Stimulated activated naive CD8-positive, alpha-beta T cell treated with anti-CD3 and anti-CD28 coated beads, Interleukin-15, amount 100 ng/mL, for 72 hours (primary cell): Measurements from ENCODE around the gene ALK.
"Not testable (repeated sequence)": the region's sequence is repeated elsewhere in the genome, so short reads cannot be mapped to it uniquely, and the experiment has no call there.

Experiments used
- ATAC-seq: fragments of 150-1000 bp; cut with Tn5 transposase; 2 replicates; pipeline ENCODE4 v1.10.0; 2021; ENCODE audit warnings: mild to moderate bottlenecking, moderate library complexity
- DNase-seq, 2 donors: peaks; one replicate each; pipeline ENCODE4 v3.0.0; 2021 to 2022
- H3K27ac Mint-ChIP-seq, 2 donors: one replicate each; pipeline ENCODE4 v1.8.0; 2022; ENCODE audit warnings: mild to moderate bottlenecking in 2 of 2, mixed read lengths in 2 of 2, moderate library complexity in 2 of 2
- H3K27me3 Mint-ChIP-seq: one replicate; pipeline ENCODE4 v1.8.0; 2022; ENCODE audit warnings: mixed read lengths
- H3K4me1 Mint-ChIP-seq: one replicate; pipeline ENCODE4 v1.8.0; 2022; ENCODE audit warnings: mild to moderate bottlenecking, mixed read lengths
- H3K4me3 Mint-ChIP-seq, 2 donors: one replicate each; pipeline ENCODE4 v1.8.0; 2022; ENCODE audit warnings: mild to moderate bottlenecking in 2 of 2, mixed read lengths in 2 of 2, moderate library complexity in 1 of 2
- H3K9me3 Mint-ChIP-seq, 2 donors: one replicate each; pipeline ENCODE4 v1.8.0; 2022; ENCODE audit warnings: mixed read lengths in 2 of 2

ALK gene

GRCh38 chr2:29834036-29834540, 87.3 kb downstream of the ALK start:
- H3K4me3 Mint-ChIP-seq = no peak overlapping the region
- DNase-seq (no peak), ATAC-seq (no peak)
- H3K27me3 Mint-ChIP-seq = peaks cover 20% of the 10 kb centered on the region
- H3K4me1 Mint-ChIP-seq = no peaks in the 10 kb centered on the region
- H3K9me3 Mint-ChIP-seq = peaks cover 13 to 20% of the 10 kb centered on the region in 2 donors
- H3K27ac Mint-ChIP-seq = no peak overlapping the region

DNA sequence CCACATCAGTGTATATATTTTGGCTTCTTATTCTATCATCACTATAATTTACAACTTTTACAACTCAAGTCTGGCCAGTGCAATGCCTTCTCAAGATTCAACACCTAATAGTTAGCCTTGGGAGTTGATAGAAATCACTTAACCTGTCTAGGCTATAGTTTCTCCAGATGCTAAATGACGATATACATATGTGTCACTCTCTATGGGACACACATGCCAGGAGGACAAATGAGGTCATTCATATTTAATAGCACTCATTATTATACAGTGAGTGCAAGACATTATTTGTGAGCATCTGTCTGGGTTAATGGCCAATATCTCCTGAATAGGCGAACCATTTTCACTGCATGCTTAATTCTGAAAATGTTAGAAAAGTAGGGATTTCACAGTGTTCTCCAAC, 89.8 kb downstream of the ALK start:
- no peak for ATAC-seq
- H3K4me1 Mint-ChIP-seq = no peaks in the 10 kb centered on the region
- H3K27ac Mint-ChIP-seq = no peak overlapping the region
- H3K27me3 Mint-ChIP-seq = peaks cover 25% of the 10 kb centered on the region
- peaks cover 0 to 7% of the 10 kb centered on the region in 2 donors for H3K9me3 Mint-ChIP-seq
- DNase-seq = no peak
- no peak overlapping the region for H3K4me3 Mint-ChIP-seq

DNA sequence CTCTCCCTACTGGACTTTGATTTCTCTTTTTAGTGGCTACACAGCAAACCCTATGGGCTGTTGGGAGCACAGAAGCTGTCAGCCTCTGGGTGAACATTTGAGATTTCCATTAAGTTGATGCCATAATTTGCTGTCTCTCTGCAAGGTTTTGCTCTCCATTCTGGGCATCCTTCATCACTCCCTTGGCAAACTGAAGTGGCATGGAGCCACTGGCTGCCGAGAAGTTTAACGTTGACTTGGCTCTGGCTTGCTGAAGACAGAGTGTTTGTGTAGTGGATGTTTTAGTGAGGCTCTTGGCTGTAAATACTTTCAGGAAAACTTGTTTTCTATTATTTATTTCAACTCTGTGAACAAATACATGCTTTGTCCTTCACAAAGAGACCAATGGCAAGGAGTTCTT, 91.5 kb downstream of the ALK start:
- Mint-ChIP-seq H3K27ac (no peak overlapping the region), H3K4me3 (no peak overlapping the region), H3K27me3 (peaks cover 42% of the 10 kb centered on the region), H3K9me3 (no peaks in the 10 kb centered on the region), H3K4me1 (no peaks in the 10 kb centered on the region)
- no peak for DNase-seq
- ATAC-seq = no peak

DNA sequence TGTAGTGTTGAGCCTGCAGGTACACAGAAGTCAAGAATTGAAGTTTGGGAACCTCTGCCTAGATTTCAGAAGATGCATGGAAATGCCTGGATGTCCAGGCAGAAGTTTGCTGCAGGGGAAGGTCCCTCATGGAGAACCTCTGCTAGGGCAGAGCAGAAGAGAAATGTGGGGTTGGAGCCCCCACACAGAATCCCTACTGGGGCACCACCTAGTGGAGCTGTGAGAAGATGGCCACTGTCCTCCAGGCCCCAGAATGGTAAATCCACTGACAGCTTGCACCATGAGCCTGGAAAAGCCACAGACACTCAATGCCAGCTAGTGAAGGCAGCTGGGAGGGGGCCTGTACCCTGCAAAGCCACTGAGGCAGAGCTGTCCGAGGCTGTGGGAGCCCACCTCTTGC, 97.2 kb downstream of the ALK start:
- not testable (repeated sequence) for ATAC-seq, H3K9me3 Mint-ChIP-seq, H3K4me3 Mint-ChIP-seq, H3K27ac Mint-ChIP-seq, DNase-seq, H3K4me1 Mint-ChIP-seq
- peaks cover 30% of the 10 kb centered on the region for H3K27me3 Mint-ChIP-seq

DNA sequence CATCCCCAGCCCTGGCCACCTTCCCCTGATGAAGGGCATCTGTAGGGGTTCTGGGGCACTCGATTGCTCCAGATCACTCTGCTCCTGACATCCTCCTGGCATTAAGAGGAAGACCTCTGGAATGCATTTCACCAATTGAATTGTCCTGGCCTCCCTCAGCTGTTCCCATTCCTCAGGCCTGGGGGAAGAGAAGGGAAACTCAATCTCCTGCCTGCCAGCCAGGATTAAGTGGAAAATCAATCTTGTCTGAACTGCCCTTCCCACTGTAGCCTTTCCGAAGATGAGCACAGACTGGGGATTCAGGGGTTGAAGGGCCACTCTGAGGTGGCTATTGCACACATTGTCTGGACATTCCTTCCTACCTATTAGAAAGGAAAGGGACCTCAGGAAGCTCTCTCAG, 99.8 kb downstream of the ALK start:
- peaks cover 26% of the 10 kb centered on the region for H3K27me3 Mint-ChIP-seq
- H3K4me1 Mint-ChIP-seq = no peaks in the 10 kb centered on the region
- H3K4me3 Mint-ChIP-seq = no peak overlapping the region
- H3K27ac Mint-ChIP-seq = no peak overlapping the region
- ATAC-seq (no peak), DNase-seq (no peak)
- H3K9me3 Mint-ChIP-seq = no peaks in the 10 kb centered on the region

- peaks cover 8% of the 10 kb centered on the region for H3K27me3 Mint-ChIP-seq
- H3K27ac Mint-ChIP-seq = no peak overlapping the region
- H3K4me3 Mint-ChIP-seq = no peak overlapping the region
- no peaks in the 10 kb centered on the region for H3K9me3 Mint-ChIP-seq
- ATAC-seq (no peak), DNase-seq (no peak)
- no peaks in the 10 kb centered on the region for H3K4me1 Mint-ChIP-seq
Measured at GRCh38 chr2:29819570-29819969, 101.8 kb downstream of the ALK start.

GRCh38 chr2:29817801-29818680, 103.3 kb downstream of the ALK start:
- no peak overlapping the region for H3K27ac Mint-ChIP-seq
- peaks cover 4% of the 10 kb centered on the region for H3K27me3 Mint-ChIP-seq
- DNase-seq = no peak
- ATAC-seq = no peak
- H3K4me3 Mint-ChIP-seq = no peak overlapping the region
- H3K4me1 Mint-ChIP-seq = no peaks in the 10 kb centered on the region
- H3K9me3 Mint-ChIP-seq = no peaks in the 10 kb centered on the region

GRCh38 chr2:29817299-29817698, 104.1 kb downstream of the ALK start:
- Mint-ChIP-seq H3K27me3 (no peaks in the 10 kb centered on the region), H3K4me3 (no peak overlapping the region), H3K27ac (no peak overlapping the region), H3K9me3 (no peaks in the 10 kb centered on the region), H3K4me1 (no peaks in the 10 kb centered on the region)
- DNase-seq (no peak), ATAC-seq (no peak)

DNA sequence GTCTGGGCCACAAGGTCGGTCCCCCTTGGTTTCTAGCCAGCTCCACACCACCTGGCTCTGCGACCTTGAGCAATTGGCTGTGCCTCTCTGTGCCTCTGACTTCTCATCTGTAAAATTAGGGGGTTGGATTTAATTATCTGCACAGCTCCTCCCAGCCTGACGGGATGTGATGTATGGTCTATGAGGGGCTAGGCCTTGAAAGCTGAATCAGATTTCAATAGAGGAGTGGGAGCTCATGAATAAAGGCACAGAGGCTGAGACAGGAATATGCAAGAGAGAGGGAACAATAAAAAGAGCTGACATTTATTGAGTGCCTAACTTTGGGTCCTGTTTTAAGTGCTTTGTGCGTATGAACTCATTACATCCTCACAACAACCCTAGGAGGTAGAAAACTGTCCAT, 104.7 kb downstream of the ALK start:
- no peak for DNase-seq
- Mint-ChIP-seq H3K4me1 (no peaks in the 10 kb centered on the region), H3K27ac (no peak overlapping the region), H3K9me3 (no peaks in the 10 kb centered on the region), H3K27me3 (no peaks in the 10 kb centered on the region), H3K4me3 (no peak overlapping the region)
- ATAC-seq = no peak

DNA sequence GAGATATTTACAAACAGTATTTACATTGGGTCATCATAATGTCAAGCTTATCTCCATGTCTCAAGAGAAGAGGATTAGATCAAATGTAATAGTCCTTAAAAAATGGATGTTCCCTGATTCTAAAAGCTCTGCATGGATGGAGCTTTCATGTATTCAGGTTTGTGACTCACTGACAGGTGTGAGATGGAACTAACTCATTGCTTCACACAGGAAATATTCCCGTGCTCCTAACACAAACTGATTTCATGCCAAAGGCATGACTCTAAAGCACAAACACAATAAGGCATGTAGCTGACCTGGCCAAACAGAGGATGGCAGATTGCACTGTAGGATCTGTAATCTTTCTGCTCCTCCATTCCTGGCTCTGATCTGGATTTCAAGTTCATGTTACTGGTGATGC, 110.0 kb downstream of the ALK start:
- Mint-ChIP-seq H3K4me3 (no peak overlapping the region), H3K4me1 (no peaks in the 10 kb centered on the region), H3K27ac (no peak overlapping the region), H3K9me3 (no peaks in the 10 kb centered on the region), H3K27me3 (peaks cover 15% of the 10 kb centered on the region)
- no peak for ATAC-seq
- DNase-seq = no peak

GRCh38 chr2:29810956-29811355, 110.4 kb downstream of the ALK start:
- Mint-ChIP-seq H3K27me3 (peaks cover 15% of the 10 kb centered on the region), H3K4me3 (no peak overlapping the region), H3K27ac (peak overlapping the region in 1 of 2 donors; percentile 8), H3K9me3 (peaks cover 0 to 1% of the 10 kb centered on the region in 2 donors), H3K4me1 (no peaks in the 10 kb centered on the region)
- DNase-seq (no peak), ATAC-seq (no peak)

DNA sequence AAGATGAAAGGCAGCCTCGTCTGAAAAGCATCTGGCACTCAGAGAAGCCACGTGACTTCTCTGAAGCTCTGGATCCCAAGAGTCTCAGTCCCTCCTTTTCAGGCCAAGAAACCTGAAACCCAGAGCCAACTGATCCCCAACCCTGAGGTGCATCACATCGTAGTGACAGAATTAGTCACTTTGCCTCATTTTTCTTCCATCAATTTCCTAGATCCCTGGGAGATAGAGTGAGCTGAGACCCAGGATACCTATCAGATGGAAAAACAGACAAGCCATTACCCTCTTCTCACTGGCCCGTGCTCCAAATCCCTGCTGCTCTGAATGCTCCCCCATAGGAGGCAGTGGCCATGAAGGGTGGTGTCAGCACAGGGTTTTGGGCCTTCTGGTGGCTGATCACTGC, 113.1 kb downstream of the ALK start:
- H3K27me3 Mint-ChIP-seq = peaks cover 15% of the 10 kb centered on the region
- peaks cover 0 to 7% of the 10 kb centered on the region in 2 donors for H3K9me3 Mint-ChIP-seq
- no peak overlapping the region for H3K4me3 Mint-ChIP-seq
- DNase-seq (no peak), ATAC-seq (no peak)
- no peaks in the 10 kb centered on the region for H3K4me1 Mint-ChIP-seq
- no peak overlapping the region for H3K27ac Mint-ChIP-seq

DNA sequence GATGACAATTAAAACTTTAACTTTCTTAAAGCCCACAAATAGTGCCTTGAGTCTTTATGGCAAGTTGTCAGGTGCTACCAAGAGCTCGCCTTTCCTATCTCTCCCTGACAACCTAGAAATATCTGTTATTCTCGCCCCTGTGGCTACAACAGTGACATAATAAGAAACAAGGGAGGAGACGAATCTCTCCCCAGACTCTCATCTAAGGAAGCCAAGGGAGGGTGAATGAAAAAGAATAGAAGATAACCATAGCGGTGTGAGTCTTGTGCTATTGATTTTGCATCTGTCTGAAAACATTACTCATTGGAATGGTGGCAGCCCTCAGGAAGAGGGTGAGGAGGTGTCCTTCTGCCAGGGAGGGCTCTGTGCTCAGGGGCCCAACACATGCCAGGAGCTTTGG, 114.3 kb downstream of the ALK start:
- H3K27me3 Mint-ChIP-seq = peaks cover 15% of the 10 kb centered on the region
- H3K4me3 Mint-ChIP-seq = no peak overlapping the region
- H3K9me3 Mint-ChIP-seq = peaks cover 0 to 7% of the 10 kb centered on the region in 2 donors
- H3K4me1 Mint-ChIP-seq = no peaks in the 10 kb centered on the region
- ATAC-seq = no peak
- no peak overlapping the region for H3K27ac Mint-ChIP-seq
- no peak for DNase-seq

- ATAC-seq = no peak
- Mint-ChIP-seq H3K27me3 (peaks cover 15% of the 10 kb centered on the region), H3K4me3 (no peak overlapping the region), H3K9me3 (peaks cover 0 to 7% of the 10 kb centered on the region in 2 donors), H3K27ac (peak overlapping the region in 1 of 2 donors; percentile 79), H3K4me1 (no peaks in the 10 kb centered on the region)
- no peak for DNase-seq
Measured at GRCh38 chr2:29806461-29806860, 114.9 kb downstream of the ALK start.

DNA sequence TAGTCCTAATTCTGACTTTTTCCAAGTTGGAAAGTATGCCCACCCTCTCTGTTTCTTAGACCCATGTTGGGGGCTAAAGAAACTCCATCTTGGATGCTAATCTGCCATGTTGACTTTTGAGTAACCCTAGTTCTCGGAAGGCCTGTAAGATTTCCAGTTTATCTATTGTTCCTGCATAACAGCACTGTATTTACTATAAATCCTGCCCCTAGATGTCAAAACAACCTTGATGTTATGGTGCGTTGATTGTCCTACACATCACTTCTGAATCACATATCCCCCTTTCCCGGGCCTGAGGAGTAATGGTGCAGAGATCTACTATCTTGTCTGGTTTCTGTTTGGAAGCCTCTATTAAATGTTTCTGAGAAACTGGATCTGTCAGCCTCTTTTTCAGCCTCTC, 116.7 kb downstream of the ALK start:
- H3K9me3 Mint-ChIP-seq = peaks cover 0 to 7% of the 10 kb centered on the region in 2 donors
- no peak overlapping the region for H3K4me3 Mint-ChIP-seq
- ATAC-seq (no peak), DNase-seq (no peak)
- peaks cover 12% of the 10 kb centered on the region for H3K27me3 Mint-ChIP-seq
- H3K27ac Mint-ChIP-seq = no peak overlapping the region
- H3K4me1 Mint-ChIP-seq = no peaks in the 10 kb centered on the region

- no peak for ATAC-seq
- Mint-ChIP-seq H3K4me1 (no peaks in the 10 kb centered on the region), H3K27me3 (peaks cover 8% of the 10 kb centered on the region), H3K4me3 (no peak overlapping the region), H3K27ac (no peak overlapping the region), H3K9me3 (peaks cover 0 to 7% of the 10 kb centered on the region in 2 donors)
- DNase-seq = no peak
Measured at GRCh38 chr2:29803537-29803936, 117.8 kb downstream of the ALK start.

DNA sequence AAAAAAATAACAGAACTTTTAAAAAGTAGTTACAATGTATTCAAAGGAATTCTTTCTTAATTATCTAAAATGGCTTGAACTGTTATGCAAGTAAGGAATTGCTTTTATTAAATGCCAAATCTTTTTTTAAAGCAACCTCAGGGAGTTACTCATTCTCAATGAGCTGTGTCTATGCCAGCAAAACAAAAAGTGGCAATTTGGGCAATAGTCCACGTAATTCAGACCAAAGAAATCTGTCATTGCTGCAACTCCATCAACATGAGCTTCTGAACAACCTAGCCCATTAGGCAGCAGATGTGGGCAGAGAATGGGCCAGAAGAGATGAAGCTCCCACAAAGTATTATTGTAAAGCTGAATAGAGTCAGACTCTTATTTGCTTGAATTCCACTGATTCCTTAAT, 118.4 kb downstream of the ALK start:
- Mint-ChIP-seq H3K4me3 (no peak overlapping the region), H3K4me1 (no peaks in the 10 kb centered on the region), H3K27ac (no peak overlapping the region), H3K9me3 (peaks cover 0 to 7% of the 10 kb centered on the region in 2 donors), H3K27me3 (peaks cover 8% of the 10 kb centered on the region)
- ATAC-seq (no peak), DNase-seq (no peak)
